Activated T-helper 17 cell treated with anti-CD3 and anti-CD28 coated beads, Interleukin-2, amount 50 U/mL, for 72 hours (primary cell): Measurements from ENCODE around the gene GAL3ST2. TPM values are rescaled to one million over a fixed set of nuclear protein-coding genes. Genes with fewer than 3 reads are reported as not detected.
"Not testable (repeated sequence)": the region's sequence is repeated elsewhere in the genome, so short reads cannot be mapped to it uniquely, and the experiment has no call there.

Source experiments
- ATAC-seq: fragments of 150-1000 bp; cut with Tn5 transposase; replicated peaks from 2 replicates; pipeline ENCODE4 v1.10.0; 2021; ENCODE audit warnings: mild to moderate bottlenecking, moderate library complexity
- H3K27ac Mint-ChIP-seq: one replicate; pipeline ENCODE4 v1.8.0; 2022; ENCODE audit warnings: mixed read lengths
- H3K27me3 Mint-ChIP-seq: one replicate; pipeline ENCODE4 v1.8.0; 2022; ENCODE audit warnings: mixed read lengths
- H3K36me3 Mint-ChIP-seq: one replicate; pipeline ENCODE4 v1.8.0; 2022; ENCODE audit warnings: low read depth, mild to moderate bottlenecking, mixed read lengths
- H3K4me1 Mint-ChIP-seq: one replicate; pipeline ENCODE4 v1.8.0; 2022; ENCODE audit warnings: mixed read lengths
- H3K4me3 Mint-ChIP-seq: one replicate; pipeline ENCODE4 v1.8.0; 2022; ENCODE audit warnings: mild to moderate bottlenecking, mixed read lengths
- H3K9me3 Mint-ChIP-seq: one replicate; pipeline ENCODE4 v1.8.0; 2022; ENCODE audit warnings: mixed read lengths
- total RNA-seq, 2 donors: library from RNA; stranded (reverse); gene quantifications; one replicate each; pipeline ENCODE4 v1.2.3, GENCODE V29; 2022

GAL3ST2 gene
- total RNA-seq, 2 donors from 2014 or later: 0.35 to 4.1 TPM

GRCh38 chr2:241811952-241812729 is 35.5 kb downstream of the GAL3ST2 start:
- Mint-ChIP-seq H3K4me1 (no peaks in the 10 kb centered on the region), H3K27me3 (no peaks in the 10 kb centered on the region), H3K9me3 (no peaks in the 10 kb centered on the region), H3K4me3 (no peak overlapping the region), H3K27ac (no peak overlapping the region), H3K36me3 (no peaks in the 10 kb centered on the region)
- no peak for ATAC-seq

GRCh38 chr2:241812730-241813643 is 36.4 kb downstream of the GAL3ST2 start:
- Mint-ChIP-seq H3K36me3 (no peaks in the 10 kb centered on the region), H3K27me3 (no peaks in the 10 kb centered on the region), H3K4me1 (no peaks in the 10 kb centered on the region), H3K27ac (no peak overlapping the region), H3K9me3 (no peaks in the 10 kb centered on the region), H3K4me3 (peak overlapping the region; percentile 22)
- ATAC-seq: no peak

GRCh38 chr2:241813644-241814392 is 37.2 kb downstream of the GAL3ST2 start:
- Mint-ChIP-seq H3K4me3 (peak overlapping the region; percentile 22), H3K9me3 (no peaks in the 10 kb centered on the region), H3K27me3 (no peaks in the 10 kb centered on the region), H3K36me3 (no peaks in the 10 kb centered on the region), H3K27ac (no peak overlapping the region), H3K4me1 (no peaks in the 10 kb centered on the region)
- ATAC-seq: peak; percentile 86

- no peak overlapping the region for H3K27ac Mint-ChIP-seq
- no peaks in the 10 kb centered on the region for H3K27me3 Mint-ChIP-seq
- no peaks in the 10 kb centered on the region for H3K9me3 Mint-ChIP-seq
- no peaks in the 10 kb centered on the region for H3K36me3 Mint-ChIP-seq
- H3K4me1 Mint-ChIP-seq: no peaks in the 10 kb centered on the region
- H3K4me3 Mint-ChIP-seq: no peak overlapping the region
- ATAC-seq: no peak
Observed at GRCh38 chr2:241814393-241814642, 37.7 kb downstream of the GAL3ST2 start.

- no peaks in the 10 kb centered on the region for H3K4me1 Mint-ChIP-seq
- H3K27me3 Mint-ChIP-seq: no peaks in the 10 kb centered on the region
- no peaks in the 10 kb centered on the region for H3K9me3 Mint-ChIP-seq
- ATAC-seq: no peak
- H3K36me3 Mint-ChIP-seq: no peaks in the 10 kb centered on the region
- no peak overlapping the region for H3K27ac Mint-ChIP-seq
- no peak overlapping the region for H3K4me3 Mint-ChIP-seq
Observed at GRCh38 chr2:241814643-241815476, 38.2 kb downstream of the GAL3ST2 start.

- Mint-ChIP-seq H3K9me3 (no peaks in the 10 kb centered on the region), H3K27ac (no peak overlapping the region), H3K4me1 (no peaks in the 10 kb centered on the region), H3K27me3 (no peaks in the 10 kb centered on the region), H3K4me3 (no peak overlapping the region), H3K36me3 (no peaks in the 10 kb centered on the region)
- ATAC-seq: no peak
Observed at GRCh38 chr2:241815477-241816430, 39.1 kb downstream of the GAL3ST2 start.

- H3K4me1 Mint-ChIP-seq: no peaks in the 10 kb centered on the region
- ATAC-seq: no peak
- H3K27ac Mint-ChIP-seq: no peak overlapping the region
- no peaks in the 10 kb centered on the region for H3K9me3 Mint-ChIP-seq
- no peak overlapping the region for H3K4me3 Mint-ChIP-seq
- H3K27me3 Mint-ChIP-seq: no peaks in the 10 kb centered on the region
- no peaks in the 10 kb centered on the region for H3K36me3 Mint-ChIP-seq
Observed at GRCh38 chr2:241816431-241817121, 40.0 kb downstream of the GAL3ST2 start.

- Mint-ChIP-seq H3K4me3 (peak overlapping the region; percentile 57), H3K27ac (peak overlapping the region; percentile 36), H3K27me3 (no peaks in the 10 kb centered on the region), H3K9me3 (no peaks in the 10 kb centered on the region), H3K36me3 (no peaks in the 10 kb centered on the region), H3K4me1 (no peaks in the 10 kb centered on the region)
- peak; percentile 31 for ATAC-seq
Observed at GRCh38 chr2:241817126-241817820, 40.7 kb downstream of the GAL3ST2 start.

GRCh38 chr2:241817821-241818215 is 41.2 kb downstream of the GAL3ST2 start:
- H3K9me3 Mint-ChIP-seq, ATAC-seq, H3K27me3 Mint-ChIP-seq, H3K4me1 Mint-ChIP-seq, H3K36me3 Mint-ChIP-seq: not testable (repeated sequence)
- H3K27ac Mint-ChIP-seq: peak overlapping the region; percentile 36
- peak overlapping the region; percentile 57 for H3K4me3 Mint-ChIP-seq

GRCh38 chr2:241818229-241818942 is 41.8 kb downstream of the GAL3ST2 start:
- no peaks in the 10 kb centered on the region for H3K9me3 Mint-ChIP-seq
- H3K4me3 Mint-ChIP-seq: no peak overlapping the region
- H3K27me3 Mint-ChIP-seq: peaks cover 3% of the 10 kb centered on the region
- no peak overlapping the region for H3K27ac Mint-ChIP-seq
- H3K36me3 Mint-ChIP-seq: no peaks in the 10 kb centered on the region
- peaks cover 10% of the 10 kb centered on the region for H3K4me1 Mint-ChIP-seq
- no peak for ATAC-seq

GRCh38 chr2:241818943-241819270 is 42.3 kb downstream of the GAL3ST2 start:
- Mint-ChIP-seq H3K27ac (no peak overlapping the region), H3K4me1 (peaks cover 14% of the 10 kb centered on the region), H3K4me3 (no peak overlapping the region), H3K9me3 (no peaks in the 10 kb centered on the region), H3K36me3 (no peaks in the 10 kb centered on the region), H3K27me3 (peaks cover 3% of the 10 kb centered on the region)
- no peak for ATAC-seq
